SU-DHL-6 (cell line): ENCODE data around the gene CAMSAP1.

Experiments used
- EZH2phosphoT487 ChIP-seq: fragments of 200-600 bp; sonication (generic), shearing (Covaris generic); conservative IDR thresholded peaks from 2 replicates; pipeline ENCODE4 v1.6.1; 2018; ENCODE audit warnings: mild to moderate bottlenecking, antibody characterized with exemption, low read length, moderate library complexity, mixed read lengths
- TF ChIP-seq, protein P1 (sequence below): fragments of 200-600 bp; sonication (generic); IDR thresholded peaks from one replicate; pipeline ENCODE4 v1.5.1; 2017; ENCODE audit warnings: antibody characterized with exemption, mild to moderate bottlenecking, low read length, moderate library complexity; ENCODE audit not compliant: insufficient read depth, poor library complexity, severe bottlenecking

DNA sequence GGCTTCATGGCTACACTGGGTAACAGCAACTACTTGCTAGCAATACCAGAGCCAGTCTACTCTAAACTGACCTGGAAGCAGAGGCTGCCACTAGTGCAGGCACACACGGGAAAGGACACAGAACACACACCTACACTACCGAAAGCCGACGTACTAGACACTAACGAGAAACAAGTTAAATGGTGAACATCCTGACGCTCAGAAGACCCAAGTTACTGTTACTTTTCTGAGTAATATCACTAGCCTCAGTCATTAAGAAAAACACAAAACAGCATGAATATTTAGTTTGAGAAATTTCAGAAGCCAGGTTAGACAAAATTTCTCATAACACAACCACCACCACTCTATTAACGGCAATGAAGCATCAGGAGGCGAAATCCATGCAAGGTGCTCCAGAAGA, 44.5 kb downstream of the CAMSAP1 start:
- TF ChIP-seq, protein P1, sequence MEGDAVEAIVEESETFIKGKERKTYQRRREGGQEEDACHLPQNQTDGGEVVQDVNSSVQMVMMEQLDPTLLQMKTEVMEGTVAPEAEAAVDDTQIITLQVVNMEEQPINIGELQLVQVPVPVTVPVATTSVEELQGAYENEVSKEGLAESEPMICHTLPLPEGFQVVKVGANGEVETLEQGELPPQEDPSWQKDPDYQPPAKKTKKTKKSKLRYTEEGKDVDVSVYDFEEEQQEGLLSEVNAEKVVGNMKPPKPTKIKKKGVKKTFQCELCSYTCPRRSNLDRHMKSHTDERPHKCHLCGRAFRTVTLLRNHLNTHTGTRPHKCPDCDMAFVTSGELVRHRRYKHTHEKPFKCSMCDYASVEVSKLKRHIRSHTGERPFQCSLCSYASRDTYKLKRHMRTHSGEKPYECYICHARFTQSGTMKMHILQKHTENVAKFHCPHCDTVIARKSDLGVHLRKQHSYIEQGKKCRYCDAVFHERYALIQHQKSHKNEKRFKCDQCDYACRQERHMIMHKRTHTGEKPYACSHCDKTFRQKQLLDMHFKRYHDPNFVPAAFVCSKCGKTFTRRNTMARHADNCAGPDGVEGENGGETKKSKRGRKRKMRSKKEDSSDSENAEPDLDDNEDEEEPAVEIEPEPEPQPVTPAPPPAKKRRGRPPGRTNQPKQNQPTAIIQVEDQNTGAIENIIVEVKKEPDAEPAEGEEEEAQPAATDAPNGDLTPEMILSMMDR, result no peak
- TF ChIP-seq EZH2phosphoT487, result no peak
